Measurements from ENCODE around the gene CYBB. TPM values are rescaled to one million over a fixed set of nuclear protein-coding genes. Genes with fewer than 3 reads are reported as not detected.

The CYBB gene
- total and polyA plus RNA-seq, 2 of the 4 experiments (the other 2 are of a cell fraction): not detected

DNA sequence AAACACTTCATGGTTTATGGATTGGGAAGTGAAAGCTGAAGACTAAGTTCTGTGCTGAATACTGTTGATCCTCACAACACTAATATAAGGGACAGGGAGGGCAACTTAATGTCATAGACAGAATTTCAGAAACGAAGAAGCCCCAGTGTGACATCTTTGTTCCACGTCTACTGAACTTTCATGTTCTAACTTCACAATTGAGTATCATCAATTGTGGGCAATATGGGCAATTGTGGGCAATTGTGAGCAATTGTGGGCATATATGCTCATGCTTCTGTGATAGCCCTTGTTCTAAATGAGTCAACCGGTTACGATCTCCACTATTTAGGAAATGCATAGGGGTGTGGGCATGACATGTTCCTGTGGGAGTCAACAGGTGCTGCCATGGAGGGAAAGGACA, 33.7 kb downstream of the CYBB start:
- Histone ChIP-seq H3K27ac (ENCODE audit: insufficient read depth, low read length) (no peak overlapping the region), H3K18ac (ENCODE audit: low read depth, low read length) (no peak overlapping the region), H2BK5ac (ENCODE audit: low read depth, low read length, poor library complexity, severe bottlenecking) (no peak overlapping the region), H3K4me2 (ENCODE audit: low read depth, low read length) (no peak overlapping the region), H3K4me3 (ENCODE audit: insufficient read depth, low read depth, low read length) (no peak overlapping the region), H3K9me3 (ENCODE audit: control insufficient read depth, insufficient read depth, low read length) (no peaks in the 10 kb centered on the region), H3K56ac (ENCODE audit: extremely low read depth, insufficient read depth, low read length) (no peak overlapping the region), H3K79me1 (ENCODE audit: low read depth in 1 of 2, low read length in 2 of 2) (no peaks in the 10 kb centered on the region), H2AFZ (replicated peaks; ENCODE audit: low read length, poor library complexity) (no peak overlapping the region), H2AK9ac (replicated peaks; ENCODE audit: low read depth, low read length, poor library complexity) (no peak overlapping the region), H2BK120ac (ENCODE audit: low read depth, low read length) (no peak overlapping the region), H3K23ac (ENCODE audit: low read depth, low read length) (no peak overlapping the region), H3K36me3 (ENCODE audit: control insufficient read depth, insufficient read depth, low read length) (no peaks in the 10 kb centered on the region), H2BK20ac (ENCODE audit: low read depth, low read length) (no peak overlapping the region), H4K20me1 (ENCODE audit: insufficient read depth, low read length) (no peaks in the 10 kb centered on the region), H3K9me1 (ENCODE audit: insufficient read depth, low read length) (no peaks in the 10 kb centered on the region), H2AK5ac (ENCODE audit: low read depth, low read length) (no peak overlapping the region), H3K14ac (replicated peaks; ENCODE audit: low read depth, low read length) (no peak overlapping the region), H3K27me3 (ENCODE audit: control insufficient read depth, insufficient read depth, low read length) (peaks cover 11% of the 10 kb centered on the region), H4K8ac (ENCODE audit: low read depth in 2 of 2, low read length in 2 of 2) (no peak overlapping the region), H3K9ac (ENCODE audit: low read depth, low read length) (no peak overlapping the region), H2BK15ac (ENCODE audit: low read depth, low read length) (no peak overlapping the region), H3K4ac (ENCODE audit: low read depth, low read length) (no peak overlapping the region), H4K5ac (ENCODE audit: low read depth, low read length) (no peak overlapping the region), H4K91ac (ENCODE audit: insufficient read depth, low read depth, low read length) (no peak overlapping the region), H3K4me1 (ENCODE audit: control insufficient read depth, insufficient read depth, low read length) (no peaks in the 10 kb centered on the region)
- dilution Hi-C loops (cut with HindIII; ENCODE audit: low sequenced_read_pairs, unreplicated experiment) (no loop called here), intact Hi-C loops (cut with micrococcal nuclease) (no loop called here), in situ Hi-C loops (cut with MboI; ENCODE audit: low sequenced_read_pairs) (no loop called here)
- TF ChIP-seq, protein P1, sequence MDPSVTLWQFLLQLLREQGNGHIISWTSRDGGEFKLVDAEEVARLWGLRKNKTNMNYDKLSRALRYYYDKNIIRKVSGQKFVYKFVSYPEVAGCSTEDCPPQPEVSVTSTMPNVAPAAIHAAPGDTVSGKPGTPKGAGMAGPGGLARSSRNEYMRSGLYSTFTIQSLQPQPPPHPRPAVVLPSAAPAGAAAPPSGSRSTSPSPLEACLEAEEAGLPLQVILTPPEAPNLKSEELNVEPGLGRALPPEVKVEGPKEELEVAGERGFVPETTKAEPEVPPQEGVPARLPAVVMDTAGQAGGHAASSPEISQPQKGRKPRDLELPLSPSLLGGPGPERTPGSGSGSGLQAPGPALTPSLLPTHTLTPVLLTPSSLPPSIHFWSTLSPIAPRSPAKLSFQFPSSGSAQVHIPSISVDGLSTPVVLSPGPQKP (IDR thresholded peaks at IDR 0.05; ENCODE audit: borderline replicate concordance, low read depth, low read length): no peak
- WGBS, 2 experiments (ENCODE audit: extremely low coverage in 2 of 2, insufficient read length in 1 of 2): no CpG with 5 or more reads among the region's 4 CpGs
- ChIA-PET CTCF (no interaction called here), POLR2A (ENCODE audit: unreplicated experiment) (no interaction called here)
- BruUV-seq (replicated peaks): no TSS peak
- ATAC-seq (ENCODE audit: low read depth): no peak
- DNase-seq: no peak

Data from IMR-90 (cell line).